Neural crest cell (in vitro differentiated cells): ENCODE data around the gene MUC13. TPM values are rescaled to one million over a fixed set of nuclear protein-coding genes. Genes with fewer than 3 reads are reported as not detected.
A peak's percentile ranks its signal among the peaks of the same experiment; 100 is the strongest.

ENCODE experiments used
- DNase-seq: peaks from one replicate; pipeline ENCODE4 v3.0.0; 2021; ENCODE audit warnings: low read depth, mixed read lengths, low spot score
- H3K27ac Mint-ChIP-seq: one replicate; pipeline ENCODE4 v1.8.0; 2021; ENCODE audit warnings: mild to moderate bottlenecking, mixed read lengths; ENCODE audit not compliant: unreplicated experiment
- H3K27me3 Mint-ChIP-seq: 2 replicates; pipeline ENCODE4 v1.8.0; 2021; ENCODE audit warnings: low read depth, mild to moderate bottlenecking, mixed read lengths
- H3K36me3 Mint-ChIP-seq: 2 replicates; pipeline ENCODE4 v1.8.0; 2021; ENCODE audit warnings: low read depth, mild to moderate bottlenecking, mixed read lengths
- H3K4me1 Mint-ChIP-seq: 2 replicates; pipeline ENCODE4 v1.8.0; 2021; ENCODE audit warnings: mixed read lengths
- H3K4me3 Mint-ChIP-seq: one replicate; pipeline ENCODE4 v1.8.0; 2021; ENCODE audit warnings: mild to moderate bottlenecking, mixed read lengths
- H3K9me3 Mint-ChIP-seq: 2 replicates; pipeline ENCODE4 v1.8.0; 2021; ENCODE audit warnings: mixed read lengths
- total RNA-seq: library from RNA; stranded (reverse); gene quantifications from 2 replicates; pipeline ENCODE4 v1.2.1, GENCODE V29; 2021
- TF ChIP-seq, protein P1 (sequence below): fragments of 200-600 bp; sonication (generic); conservative IDR thresholded peaks from 2 replicates; pipeline ENCODE4 v1.5.0; 2021; ENCODE audit warnings: antibody characterized with exemption, mild to moderate bottlenecking

The MUC13 gene
- total RNA-seq, 1 donor from 2014 or later, result not detected

GRCh38 chr3:124877674-124878073, 56.9 kb downstream of the MUC13 start:
- DNase-seq, result no peak
- Mint-ChIP-seq H3K9me3 (no peaks in the 10 kb centered on the region), H3K27ac (no peak overlapping the region), H3K4me1 (peaks cover 62% of the 10 kb centered on the region), H3K4me3 (no peak overlapping the region), H3K36me3 (peaks cover 5% of the 10 kb centered on the region), H3K27me3 (no peaks in the 10 kb centered on the region)
- TF ChIP-seq, protein P1, sequence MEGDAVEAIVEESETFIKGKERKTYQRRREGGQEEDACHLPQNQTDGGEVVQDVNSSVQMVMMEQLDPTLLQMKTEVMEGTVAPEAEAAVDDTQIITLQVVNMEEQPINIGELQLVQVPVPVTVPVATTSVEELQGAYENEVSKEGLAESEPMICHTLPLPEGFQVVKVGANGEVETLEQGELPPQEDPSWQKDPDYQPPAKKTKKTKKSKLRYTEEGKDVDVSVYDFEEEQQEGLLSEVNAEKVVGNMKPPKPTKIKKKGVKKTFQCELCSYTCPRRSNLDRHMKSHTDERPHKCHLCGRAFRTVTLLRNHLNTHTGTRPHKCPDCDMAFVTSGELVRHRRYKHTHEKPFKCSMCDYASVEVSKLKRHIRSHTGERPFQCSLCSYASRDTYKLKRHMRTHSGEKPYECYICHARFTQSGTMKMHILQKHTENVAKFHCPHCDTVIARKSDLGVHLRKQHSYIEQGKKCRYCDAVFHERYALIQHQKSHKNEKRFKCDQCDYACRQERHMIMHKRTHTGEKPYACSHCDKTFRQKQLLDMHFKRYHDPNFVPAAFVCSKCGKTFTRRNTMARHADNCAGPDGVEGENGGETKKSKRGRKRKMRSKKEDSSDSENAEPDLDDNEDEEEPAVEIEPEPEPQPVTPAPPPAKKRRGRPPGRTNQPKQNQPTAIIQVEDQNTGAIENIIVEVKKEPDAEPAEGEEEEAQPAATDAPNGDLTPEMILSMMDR, result no peak

DNA sequence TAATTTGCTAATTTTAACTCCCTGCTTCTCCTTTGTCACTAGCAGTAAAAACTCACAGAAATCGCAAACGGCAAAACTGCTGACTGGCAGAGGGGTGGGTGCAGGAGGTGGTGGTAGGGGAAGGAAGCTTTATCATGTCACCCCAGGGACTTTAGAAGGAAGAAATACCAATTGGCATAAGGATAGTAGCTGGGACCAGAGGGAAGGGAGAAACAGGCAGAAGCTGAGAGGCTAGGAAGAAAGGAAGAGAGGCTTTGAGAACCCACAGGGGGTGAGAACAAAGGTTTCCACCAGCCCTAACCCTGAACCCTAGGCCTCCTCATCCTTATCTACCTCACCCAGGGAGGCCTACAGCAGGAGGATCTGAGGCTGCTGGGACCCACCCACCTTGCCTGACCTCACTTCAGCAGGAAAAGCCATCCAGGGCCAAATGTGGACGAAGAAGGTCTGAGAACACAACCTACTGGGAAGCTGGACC, 58.1 kb downstream of the MUC13 start:
- peak overlapping the region; percentile 21 for H3K4me3 Mint-ChIP-seq
- TF ChIP-seq, protein P1, result no peak
- peak overlapping the region; percentile 58 for H3K27ac Mint-ChIP-seq
- no peak for DNase-seq
- peaks cover 54% of the 10 kb centered on the region for H3K4me1 Mint-ChIP-seq
- no peaks in the 10 kb centered on the region for H3K27me3 Mint-ChIP-seq
- H3K9me3 Mint-ChIP-seq, result no peaks in the 10 kb centered on the region
- peaks cover 5% of the 10 kb centered on the region for H3K36me3 Mint-ChIP-seq

GRCh38 chr3:124873226-124873625, 61.3 kb downstream of the MUC13 start:
- H3K4me3 Mint-ChIP-seq, result peak overlapping the region; percentile 31

DNA sequence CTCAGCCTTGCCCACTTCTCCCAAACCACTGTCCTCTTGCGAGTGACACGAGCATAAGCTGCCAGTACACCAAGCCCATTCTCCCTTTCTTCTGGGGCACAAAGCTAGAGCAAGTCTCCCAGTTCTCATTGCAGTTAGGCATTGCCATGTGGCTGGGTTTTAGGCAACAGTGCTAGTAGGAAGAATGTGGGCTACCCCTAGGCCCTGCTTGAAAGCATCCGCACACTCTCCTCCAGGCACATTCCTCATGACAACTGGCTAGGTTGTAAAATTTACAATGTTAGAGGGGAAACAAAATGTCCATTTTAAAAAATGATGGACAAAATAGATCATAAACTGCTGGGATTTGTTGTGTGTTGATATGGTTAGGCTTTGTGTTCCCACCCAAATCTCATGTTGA, 67.0 kb downstream of the MUC13 start:
- Mint-ChIP-seq H3K36me3 (peaks cover 13% of the 10 kb centered on the region), H3K27ac (peak overlapping the region; percentile 81), H3K4me3 (no peak overlapping the region), H3K4me1 (peaks cover 7% of the 10 kb centered on the region), H3K27me3 (no peaks in the 10 kb centered on the region), H3K9me3 (no peaks in the 10 kb centered on the region)
- DNase-seq, result no peak
- TF ChIP-seq, protein P1, result no peak

More at GRCh38 chr3:124873226-124873625, 61.3 kb downstream of the MUC13 start:
- H3K4me1 Mint-ChIP-seq, result peaks cover 35% of the 10 kb centered on the region
- no peaks in the 10 kb centered on the region for H3K27me3 Mint-ChIP-seq
- TF ChIP-seq, protein P1, result no peak
- no peak for DNase-seq
- H3K9me3 Mint-ChIP-seq, result no peaks in the 10 kb centered on the region
- no peak overlapping the region for H3K27ac Mint-ChIP-seq
- H3K36me3 Mint-ChIP-seq, result peaks cover 5% of the 10 kb centered on the region

- no peaks in the 10 kb centered on the region for H3K27me3 Mint-ChIP-seq
- H3K9me3 Mint-ChIP-seq, result no peaks in the 10 kb centered on the region
- H3K36me3 Mint-ChIP-seq, result peaks cover 15% of the 10 kb centered on the region
- TF ChIP-seq, protein P1, result no peak
- DNase-seq, result no peak
- H3K4me3 Mint-ChIP-seq, result no peak overlapping the region
- no peak overlapping the region for H3K27ac Mint-ChIP-seq
- peaks cover 8% of the 10 kb centered on the region for H3K4me1 Mint-ChIP-seq
Observed at GRCh38 chr3:124862006-124862405, 72.5 kb downstream of the MUC13 start.

DNA sequence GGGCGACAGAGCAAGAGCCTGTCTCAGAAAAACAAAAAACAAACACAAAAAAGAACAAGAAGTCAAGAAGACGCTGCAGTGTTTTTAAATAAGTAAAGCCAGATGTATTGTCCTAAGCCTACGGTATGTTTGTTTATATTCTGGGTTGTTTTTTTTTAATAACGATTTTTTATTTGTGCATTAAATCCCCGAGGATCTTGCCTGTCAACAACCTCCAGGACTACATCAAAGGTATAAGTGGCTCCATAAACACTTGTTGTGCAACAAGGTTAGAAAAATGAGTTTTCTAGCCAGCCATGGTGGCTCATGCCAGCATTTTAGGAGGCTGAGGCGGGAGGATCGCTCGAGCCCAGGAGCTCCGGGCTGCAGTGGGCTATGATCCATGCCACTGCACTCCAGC, 73.5 kb downstream of the MUC13 start:
- Mint-ChIP-seq H3K27me3 (no peaks in the 10 kb centered on the region), H3K27ac (no peak overlapping the region), H3K9me3 (no peaks in the 10 kb centered on the region), H3K4me1 (peaks cover 8% of the 10 kb centered on the region), H3K36me3 (peaks cover 13% of the 10 kb centered on the region), H3K4me3 (no peak overlapping the region)
- TF ChIP-seq, protein P1, result no peak
- DNase-seq, result no peak
